CD14-positive monocyte (primary cell): ENCODE measurements around the gene LYL1. TPM values are rescaled to one million over a fixed set of nuclear protein-coding genes. Genes with fewer than 3 reads are reported as not detected.

ENCODE experiments used
- DNase-seq, 3 donors: peaks; one replicate each; pipeline ENCODE4 v3.0.0-alpha.2; 2011 to 2022
- H2AFZ ChIP-seq: 2 replicates; pipeline ENCODE4 v1.6.0; 2012; ENCODE audit warnings: mild to moderate bottlenecking, low read depth, low read length, inconsistent platforms; ENCODE audit not compliant: insufficient read depth, poor library complexity, severe bottlenecking
- H3K27ac ChIP-seq, 2 donors: 1 replicate in 1 of 2; 2 replicates in 1 of 2; pipeline ENCODE4 v1.5.1; 2012 to 2013; ENCODE audit warnings: low read length in 2 of 2, control low read depth in 1 of 2, inconsistent platforms in 1 of 2, low read depth in 1 of 2, mild to moderate bottlenecking in 1 of 2
- H3K27me3 ChIP-seq, 2 donors: one replicate each; pipeline versions ENCODE4 v1.6.0 to v1.6.1; 2011 to 2013; ENCODE audit warnings: low read length in 2 of 2; ENCODE audit not compliant: control insufficient read depth in 2 of 2, insufficient read depth in 2 of 2
- H3K36me3 ChIP-seq, 2 donors: replicated peaks in 1 of 2; 1 replicate in 1 of 2; 2 replicates in 1 of 2; pipeline versions ENCODE4 v1.5.1 to v1.6.1; 2012 to 2013; ENCODE audit warnings: low read length in 2 of 2, control low read depth in 1 of 2, inconsistent platforms in 1 of 2, mild to moderate bottlenecking in 1 of 2; ENCODE audit not compliant: insufficient read depth in 2 of 2, control insufficient read depth in 1 of 2
- H3K4me1 ChIP-seq, 2 donors: 1 replicate in 1 of 2; 2 replicates in 1 of 2; pipeline versions ENCODE4 v1.5.1 to v1.6.1; 2012 to 2013; ENCODE audit warnings: low read length in 2 of 2, control low read depth in 1 of 2, inconsistent platforms in 1 of 2, mild to moderate bottlenecking in 1 of 2, moderate library complexity in 1 of 2; ENCODE audit not compliant: insufficient read depth in 2 of 2, control insufficient read depth in 1 of 2
- H3K4me2 ChIP-seq: replicated peaks from 2 replicates; pipeline ENCODE3; 2012; ENCODE audit warnings: low read length, moderate library complexity, mild to moderate bottlenecking; ENCODE audit not compliant: poor library complexity, severe bottlenecking; ENCODE audit errors: extremely low read depth
- H3K4me3 ChIP-seq, 3 experiments: fragments of 200-600 bp in 1 of 3; sonication (generic) in 1 of 3; replicated peaks in 1 of 3; 1 replicate in 2 of 3; 2 replicates in 1 of 3; pipeline ENCODE4 v1.5.1; 2011 to 2013; ENCODE audit warnings: low read length in 3 of 3, mild to moderate bottlenecking in 3 of 3, control low read depth in 2 of 3, low read depth in 2 of 3, inconsistent platforms in 1 of 3, moderate library complexity in 1 of 3
- H3K79me2 ChIP-seq: 2 replicates; pipeline ENCODE4 v1.6.0; 2012; ENCODE audit warnings: mild to moderate bottlenecking, control low read depth, inconsistent platforms, low read length, moderate library complexity; ENCODE audit not compliant: insufficient read depth
- H3K9ac ChIP-seq: 2 replicates; pipeline ENCODE4 v1.6.0; 2017; ENCODE audit warnings: low read length, mild to moderate bottlenecking; ENCODE audit not compliant: insufficient read depth, poor library complexity, severe bottlenecking
- H3K9me3 ChIP-seq, 2 donors: replicated peaks in 1 of 2; 1 replicate in 1 of 2; 2 replicates in 1 of 2; pipeline versions ENCODE4 v1.5.1 to v1.6.1; 2012 to 2013; ENCODE audit warnings: low read length in 2 of 2, control low read depth in 1 of 2; ENCODE audit not compliant: control insufficient read depth in 1 of 2, insufficient read depth in 1 of 2
- H4K20me1 ChIP-seq: 2 replicates; pipeline ENCODE4 v1.6.0; 2012; ENCODE audit warnings: mild to moderate bottlenecking, low read length, control low read depth, moderate library complexity; ENCODE audit not compliant: insufficient read depth
- H3K27ac Mint-ChIP-seq, 7 donors: one replicate each; pipeline ENCODE4 v1.8.0; 2020; ENCODE audit warnings: mild to moderate bottlenecking in 7 of 7, mixed read lengths in 7 of 7, moderate library complexity in 6 of 7, inconsistent platforms in 2 of 7
- H3K27me3 Mint-ChIP-seq, 3 donors: one replicate each; pipeline ENCODE4 v1.8.0; 2021 to 2022; ENCODE audit warnings: low read depth in 3 of 3, mild to moderate bottlenecking in 3 of 3, mixed read lengths in 3 of 3, moderate library complexity in 3 of 3, inconsistent platforms in 1 of 3
- H3K36me3 Mint-ChIP-seq, 2 donors: one replicate each; pipeline ENCODE4 v1.8.0; 2020; ENCODE audit warnings: mixed read lengths in 2 of 2, inconsistent platforms in 1 of 2, mild to moderate bottlenecking in 1 of 2
- H3K4me1 Mint-ChIP-seq: one replicate; pipeline ENCODE4 v1.8.0; 2020; ENCODE audit warnings: mild to moderate bottlenecking, mixed read lengths
- H3K4me3 Mint-ChIP-seq, 2 donors: one replicate each; pipeline ENCODE4 v1.8.0; 2020; ENCODE audit warnings: mild to moderate bottlenecking in 2 of 2, mixed read lengths in 2 of 2, moderate library complexity in 1 of 2
- H3K9me3 Mint-ChIP-seq, 7 donors: one replicate each; pipeline ENCODE4 v1.8.0; 2020 to 2022; ENCODE audit warnings: mixed read lengths in 7 of 7, mild to moderate bottlenecking in 6 of 7, moderate library complexity in 6 of 7, inconsistent platforms in 2 of 7
- WGBS: methylation state at CpG from one replicate; pipeline ENCODE4 v1.1.5; 2013; ENCODE audit warnings: missing lambda C conversion rate; ENCODE audit not compliant: insufficient coverage; 5-methylcytosine and 5-hydroxymethylcytosine counted together
- intact Hi-C, 2 donors: fragments of 100-400 bp; cut with micrococcal nuclease; formaldehyde crosslinking; loops; one replicate each; pipeline versions ENCODE4 v1.15.0 to v1.15.1; 2023
- polyA plus RNA-seq, 3 donors: library from polyadenylated mRNA; depleted of rRNA in 1 of 3; unstranded in 2 of 3; stranded (reverse) in 1 of 3; fragments of 300-500 nt in 2 of 3; fragments of >200 nt in 1 of 3; fragmentation: Illumina TruSeq in 2 of 3; gene quantifications; 1 replicate in 2 of 3; 2 replicates in 1 of 3; pipeline ENCODE4 v1.2.3, GENCODE V29; 2012 to 2021
- TF ChIP-seq, protein P1 (sequence below): fragments of 200-600 bp; IDR thresholded peaks from one replicate; pipeline ENCODE4 v1.8.0; 2022; ENCODE audit warnings: antibody characterized with exemption, mild to moderate bottlenecking

Gene LYL1
- polyA plus RNA-seq, 3 donors, result 35.7 to 51.1 (median 37.1) TPM

DNA sequence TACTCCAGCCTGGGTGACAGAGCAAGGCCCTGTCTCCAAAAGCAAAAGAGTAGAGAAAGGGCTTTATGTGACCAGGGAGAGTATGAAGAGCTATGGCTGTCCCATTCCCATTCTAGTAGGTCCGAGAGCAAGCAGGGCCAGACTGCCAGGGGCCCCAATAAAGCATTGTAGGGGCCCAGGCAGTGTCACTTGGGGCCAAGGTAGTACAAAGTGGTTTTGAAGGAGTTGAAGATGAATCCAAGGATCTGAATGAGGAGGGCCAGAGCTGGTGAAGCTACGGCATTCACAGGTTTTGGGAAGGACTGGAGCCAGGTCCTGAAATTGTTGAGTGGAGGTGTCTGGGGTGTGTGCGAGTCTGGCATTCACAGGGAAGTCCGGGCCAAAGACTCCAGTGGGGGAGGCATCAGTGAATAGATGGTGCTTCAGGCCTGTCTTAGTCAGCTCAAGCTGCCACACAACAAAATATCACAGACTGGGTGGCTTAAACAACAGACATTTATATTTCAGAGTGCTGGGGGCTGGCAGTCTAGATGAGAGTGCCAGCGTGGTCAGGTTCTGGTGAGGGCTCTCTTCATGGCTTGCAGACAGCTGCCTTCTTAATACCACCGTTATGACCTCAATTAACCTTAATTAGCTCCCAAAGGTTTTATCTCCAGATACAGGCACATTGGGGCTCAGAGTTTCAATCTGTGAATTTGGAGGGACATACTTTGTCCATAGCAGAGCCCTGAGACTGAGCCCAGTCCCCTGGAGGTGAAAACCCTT lies 25.3 kb upstream of the LYL1 start:
- H3K9me3 Mint-ChIP-seq, result peaks cover 0 to 1% (median 0%) of the 10 kb centered on the region in 7 donors
- Histone ChIP-seq H3K79me2 (peaks cover 93% of the 10 kb centered on the region), H3K27ac (no peak overlapping the region), H2AFZ (no peak overlapping the region), H4K20me1 (peaks cover 77% of the 10 kb centered on the region), H3K9me3 (no peaks in the 10 kb centered on the region), H3K9ac (no peak overlapping the region), H3K4me3 (no peak overlapping the region), H3K27me3 (no peaks in the 10 kb centered on the region), H3K4me1 (no peaks in the 10 kb centered on the region), H3K36me3 (peaks cover 5 to 31% of the 10 kb centered on the region in 2 donors), H3K4me2 (no peak overlapping the region)
- peak overlapping the region in 2 of 7 donors; percentile 2 to 60 for H3K27ac Mint-ChIP-seq
- no peak for DNase-seq
- WGBS, result 90% methylated on average over 3 of the region's 6 CpGs
- intact Hi-C loops, result no loop called here
- H3K4me3 Mint-ChIP-seq, result no peak overlapping the region
- peaks cover 19% of the 10 kb centered on the region for H3K4me1 Mint-ChIP-seq
- H3K27me3 Mint-ChIP-seq, result no peaks in the 10 kb centered on the region
- H3K36me3 Mint-ChIP-seq, result peaks cover 11 to 40% of the 10 kb centered on the region in 2 donors
- TF ChIP-seq, protein P1, sequence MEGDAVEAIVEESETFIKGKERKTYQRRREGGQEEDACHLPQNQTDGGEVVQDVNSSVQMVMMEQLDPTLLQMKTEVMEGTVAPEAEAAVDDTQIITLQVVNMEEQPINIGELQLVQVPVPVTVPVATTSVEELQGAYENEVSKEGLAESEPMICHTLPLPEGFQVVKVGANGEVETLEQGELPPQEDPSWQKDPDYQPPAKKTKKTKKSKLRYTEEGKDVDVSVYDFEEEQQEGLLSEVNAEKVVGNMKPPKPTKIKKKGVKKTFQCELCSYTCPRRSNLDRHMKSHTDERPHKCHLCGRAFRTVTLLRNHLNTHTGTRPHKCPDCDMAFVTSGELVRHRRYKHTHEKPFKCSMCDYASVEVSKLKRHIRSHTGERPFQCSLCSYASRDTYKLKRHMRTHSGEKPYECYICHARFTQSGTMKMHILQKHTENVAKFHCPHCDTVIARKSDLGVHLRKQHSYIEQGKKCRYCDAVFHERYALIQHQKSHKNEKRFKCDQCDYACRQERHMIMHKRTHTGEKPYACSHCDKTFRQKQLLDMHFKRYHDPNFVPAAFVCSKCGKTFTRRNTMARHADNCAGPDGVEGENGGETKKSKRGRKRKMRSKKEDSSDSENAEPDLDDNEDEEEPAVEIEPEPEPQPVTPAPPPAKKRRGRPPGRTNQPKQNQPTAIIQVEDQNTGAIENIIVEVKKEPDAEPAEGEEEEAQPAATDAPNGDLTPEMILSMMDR, result no peak

DNA sequence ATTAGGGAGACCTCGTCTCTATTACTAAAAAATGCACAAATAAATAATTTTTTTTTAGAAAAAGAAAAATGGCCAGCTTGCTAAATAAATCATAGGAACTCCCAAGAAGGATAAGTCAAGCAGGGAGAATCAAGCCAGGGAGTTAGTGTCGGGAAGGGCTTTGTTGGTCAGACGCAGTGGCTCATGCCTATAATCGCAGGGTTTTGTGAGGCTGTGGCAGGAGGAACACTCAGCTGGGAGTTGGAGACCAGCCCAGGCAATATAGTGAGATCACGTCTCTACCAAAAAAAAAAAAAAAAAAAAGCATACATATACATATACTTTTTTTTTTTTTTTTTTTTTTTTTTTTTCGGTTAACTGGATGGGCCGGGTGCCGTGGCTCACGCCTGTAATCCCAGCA lies 24.4 kb upstream of the LYL1 start:
- Histone ChIP-seq H2AFZ (no peak overlapping the region), H3K36me3 (peaks cover 5 to 30% of the 10 kb centered on the region in 2 donors), H3K4me3 (no peak overlapping the region), H3K27me3 (no peaks in the 10 kb centered on the region), H3K79me2 (peaks cover 93% of the 10 kb centered on the region), H3K9ac (no peak overlapping the region), H3K4me2 (no peak overlapping the region), H3K9me3 (no peaks in the 10 kb centered on the region), H3K4me1 (no peaks in the 10 kb centered on the region), H3K27ac (no peak overlapping the region), H4K20me1 (peaks cover 77% of the 10 kb centered on the region)
- TF ChIP-seq, protein P1, result no peak
- DNase-seq, result no peak
- Mint-ChIP-seq H3K4me1 (peaks cover 16% of the 10 kb centered on the region), H3K9me3 (peaks cover 0 to 1% (median 0%) of the 10 kb centered on the region in 7 donors), H3K4me3 (no peak overlapping the region), H3K27me3 (no peaks in the 10 kb centered on the region), H3K27ac (no peak overlapping the region), H3K36me3 (peaks cover 11 to 36% of the 10 kb centered on the region in 2 donors)
- WGBS, result no CpG with 5 or more reads among the region's 9 CpGs
- intact Hi-C loops, result no loop called here
